Thyroid gland (tissue), 4 donors: ENCODE measurements around the gene AMPD3. TPM values are rescaled to one million over a fixed set of nuclear protein-coding genes. Genes with fewer than 3 reads are reported as not detected.
A peak's percentile ranks its signal among the peaks of the same experiment; 100 is the strongest.

Source experiments
- DNase-seq, 2 donors: peaks; one replicate each; pipeline ENCODE4 v3.0.0-alpha.2; 2019
- H3K27ac ChIP-seq, 3 donors: fragments of 200-600 bp; sonication (generic); 1 replicate in 2 of 3; 2 replicates in 1 of 3; pipeline ENCODE4 v1.5.1; 2016 to 2019; ENCODE audit warnings: mild to moderate bottlenecking in 1 of 3, moderate library complexity in 1 of 3
- H3K27me3 ChIP-seq: fragments of 200-600 bp; sonication (generic); one replicate; pipeline ENCODE4 v1.5.1; 2019
- H3K36me3 ChIP-seq, 2 donors: fragments of 200-600 bp; sonication (generic); one replicate each; pipeline ENCODE4 v1.5.1; 2016 to 2019
- H3K4me1 ChIP-seq, 2 donors: fragments of 200-600 bp; sonication (generic); one replicate each; pipeline ENCODE4 v1.5.1; 2017 to 2019
- H3K4me3 ChIP-seq, 3 donors: fragments of 200-600 bp; sonication (generic); replicated peaks in 1 of 3; 1 replicate in 2 of 3; 2 replicates in 1 of 3; pipeline ENCODE4 v1.5.1; 2016; ENCODE audit warnings: mild to moderate bottlenecking in 1 of 3
- H3K9me3 ChIP-seq: fragments of 200-600 bp; sonication (generic); one replicate; pipeline ENCODE4 v1.5.1; 2017
- CTCF ChIP-seq, 6 experiments: fragments of 200-600 bp in 3 of 6; fragments of 450-650 bp in 3 of 6; sonication (generic) in 3 of 6; IDR thresholded peaks; one replicate each; pipeline ENCODE4 v1.5.1; 2016 to 2019; ENCODE audit warnings: antibody characterized with exemption in 6 of 6, mild to moderate bottlenecking in 2 of 6, inconsistent platforms in 1 of 6, moderate library complexity in 1 of 6
- POLR2A ChIP-seq, 2 donors: fragments of 450-650 bp; IDR thresholded peaks; one replicate each; pipeline ENCODE4 v1.6.1; 2017; ENCODE audit warnings: antibody characterized with exemption in 2 of 2, mild to moderate bottlenecking in 2 of 2, moderate library complexity in 1 of 2
- WGBS, 2 donors: methylation state at CpG; one replicate each; pipeline ENCODE4 v1.1.5; 2017; 5-methylcytosine and 5-hydroxymethylcytosine counted together
- intact Hi-C: fragments of 100-400 bp; cut with DNase I; formaldehyde crosslinking; loops from one replicate; pipeline ENCODE4 v1.15.1; 2023
- total RNA-seq, 4 donors: library from RNA; depleted of rRNA; stranded (reverse); fragments of >200 nt; gene quantifications; one replicate each; pipeline ENCODE4 v1.2.3, GENCODE V29; 2016

Gene AMPD3
- total RNA-seq, 4 donors from 2014 or later, result 3.8 to 13.0 (median 7.6) TPM

DNA sequence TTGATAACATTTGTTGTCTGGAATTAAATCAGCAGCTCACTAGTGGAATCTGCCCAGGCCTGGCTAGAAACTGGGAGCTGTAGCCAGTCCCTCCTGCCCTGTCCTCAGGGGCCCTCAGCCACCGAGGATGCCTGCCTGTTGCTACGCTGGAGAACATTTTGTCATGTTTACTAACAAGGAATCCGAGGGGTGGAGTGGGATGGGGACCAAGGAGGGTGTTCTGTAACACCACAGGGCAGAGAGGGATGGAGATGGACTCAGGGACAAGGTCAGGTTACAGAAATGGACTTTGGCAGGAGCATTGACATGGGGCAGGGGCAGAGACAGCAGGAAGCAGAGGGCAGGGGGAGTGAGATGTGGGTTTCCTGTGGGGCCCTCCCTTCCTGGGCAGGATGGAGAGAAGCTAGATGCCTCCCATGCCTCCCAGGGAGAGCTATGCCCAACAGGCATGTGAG is 45.8 kb upstream of the AMPD3 start:
- no peak overlapping the region for H3K4me3 ChIP-seq
- intact Hi-C loops, result loop anchor here (5.0 to 10.0 kb wide), 2 partner anchors 246 to 328 kb away; no protein-coding TSS in a partner anchor
- WGBS, 2 donors, result 65 to 76% methylated on average over 3 of the region's 3 CpGs
- H3K27ac ChIP-seq, result no peak overlapping the region
- no peaks in the 10 kb centered on the region for H3K9me3 ChIP-seq
- no peaks in the 10 kb centered on the region for H3K27me3 ChIP-seq
- TF ChIP-seq CTCF (IDR thresholded peaks at IDR 0.05), result no peak
- no peak for TF ChIP-seq POLR2A (IDR thresholded peaks at IDR 0.05)
- peaks cover 0 to 3% of the 10 kb centered on the region in 2 donors for H3K4me1 ChIP-seq
- DNase-seq, result no peak
- no peaks in the 10 kb centered on the region for H3K36me3 ChIP-seq

- no peaks in the 10 kb centered on the region for H3K36me3 ChIP-seq
- WGBS, 2 donors, result 89 to 91% methylated on average over 8 of the region's 8 CpGs
- H3K9me3 ChIP-seq, result no peaks in the 10 kb centered on the region
- no peaks in the 10 kb centered on the region for H3K27me3 ChIP-seq
- TF ChIP-seq CTCF (IDR thresholded peaks at IDR 0.05), result no peak
- TF ChIP-seq POLR2A (IDR thresholded peaks at IDR 0.05), result no peak
- no peak overlapping the region for H3K27ac ChIP-seq
- intact Hi-C loops, result no loop called here
- no peak for DNase-seq
- no peak overlapping the region for H3K4me3 ChIP-seq
- H3K4me1 ChIP-seq, result peaks cover 0 to 8% of the 10 kb centered on the region in 2 donors
These were observed 44.8 kb upstream of the AMPD3 start for GRCh38 chr11:10410106-10410843.

GRCh38 chr11:10410844-10411200 is 44.2 kb upstream of the AMPD3 start:
- DNase-seq, result peak in 1 of 2 donors; percentile 18
- TF ChIP-seq POLR2A (IDR thresholded peaks at IDR 0.05) (no peak), CTCF (IDR thresholded peaks at IDR 0.05) (no peak)
- Histone ChIP-seq H3K27ac (no peak overlapping the region), H3K4me3 (no peak overlapping the region), H3K36me3 (no peaks in the 10 kb centered on the region), H3K4me1 (peaks cover 0 to 8% of the 10 kb centered on the region in 2 donors), H3K9me3 (no peaks in the 10 kb centered on the region), H3K27me3 (no peaks in the 10 kb centered on the region)
- 79 to 92% methylated on average over 2 of the region's 2 CpGs for WGBS, 2 donors
- intact Hi-C loops, result no loop called here

- H3K36me3 ChIP-seq, result no peaks in the 10 kb centered on the region
- no peaks in the 10 kb centered on the region for H3K27me3 ChIP-seq
- H3K27ac ChIP-seq, result no peak overlapping the region
- TF ChIP-seq POLR2A (IDR thresholded peaks at IDR 0.05) (no peak), CTCF (IDR thresholded peaks at IDR 0.05) (no peak)
- no peaks in the 10 kb centered on the region for H3K9me3 ChIP-seq
- H3K4me3 ChIP-seq, result no peak overlapping the region
- H3K4me1 ChIP-seq, result peaks cover 0 to 8% of the 10 kb centered on the region in 2 donors
- no peak for DNase-seq
- intact Hi-C loops, result no loop called here
- whole genome bisulfite sequencing, 2 donors, result 78 to 94% methylated on average over 3 of the region's 3 CpGs
These were observed 42.8 kb upstream of the AMPD3 start for GRCh38 chr11:10412266-10412665.

GRCh38 chr11:10413268-10413667 is 41.8 kb upstream of the AMPD3 start:
- no peak for TF ChIP-seq POLR2A (IDR thresholded peaks at IDR 0.05)
- no peak for TF ChIP-seq CTCF (IDR thresholded peaks at IDR 0.05)
- WGBS, 2 donors, result 63 to 82% methylated on average over 6 of the region's 6 CpGs
- H3K4me1 ChIP-seq, result peaks cover 0 to 8% of the 10 kb centered on the region in 2 donors
- no peak overlapping the region for H3K27ac ChIP-seq
- intact Hi-C loops, result no loop called here
- no peaks in the 10 kb centered on the region for H3K9me3 ChIP-seq
- no peaks in the 10 kb centered on the region for H3K27me3 ChIP-seq
- no peak for DNase-seq
- H3K4me3 ChIP-seq, result no peak overlapping the region
- no peaks in the 10 kb centered on the region for H3K36me3 ChIP-seq
